HEK293 (cell line): ENCODE results near the gene RNF40.

ENCODE experiments used
- AEBP2 ChIP-seq: fragments of 450-650 bp; formaldehyde crosslinking; IDR thresholded peaks from 2 replicates; pipeline ENCODE4 v1.5.1; 2016; ENCODE audit warnings: missing biosample characterization, missing genetic modification characterization, borderline replicate concordance
- HOXA7 ChIP-seq: sonication (generic); formaldehyde crosslinking; IDR thresholded peaks from 2 replicates; pipeline ENCODE4 v1.8.1; 2022; ENCODE audit warnings: missing genetic modification reagents, borderline replicate concordance
- YY1 ChIP-seq: fragments of 450-650 bp; formaldehyde crosslinking; IDR thresholded peaks from 2 replicates; pipeline ENCODE4 v1.5.1; 2018; ENCODE audit warnings: missing biosample characterization, missing genetic modification characterization
- ZBTB21 ChIP-seq: fragments of 450-650 bp; formaldehyde crosslinking; IDR thresholded peaks from 2 replicates; pipeline ENCODE4 v1.5.1; 2017; ENCODE audit warnings: missing biosample characterization, missing genetic modification characterization
- ZNF394 ChIP-seq: fragments of 450-650 bp; formaldehyde crosslinking; IDR thresholded peaks from 2 replicates; pipeline ENCODE4 v1.5.1; 2016; ENCODE audit warnings: missing biosample characterization, missing genetic modification characterization, mild to moderate bottlenecking, moderate library complexity, borderline replicate concordance
- ZNF416 ChIP-seq: fragments of 450-650 bp; formaldehyde crosslinking; IDR thresholded peaks from 2 replicates; pipeline ENCODE4 v1.5.1; 2016; ENCODE audit warnings: missing biosample characterization, missing genetic modification characterization
- ZNF426 ChIP-seq: fragments of 450-650 bp; formaldehyde crosslinking; IDR thresholded peaks from 2 replicates; pipeline ENCODE4 v1.5.1; 2017; ENCODE audit warnings: missing biosample characterization, missing genetic modification characterization, mild to moderate bottlenecking, inconsistent platforms, moderate library complexity
- ZNF549 ChIP-seq: fragments of 450-650 bp; IDR thresholded peaks from 2 replicates; pipeline ENCODE4 v1.5.1; 2018; ENCODE audit warnings: missing biosample characterization, missing genetic modification characterization, mild to moderate bottlenecking, inconsistent platforms, moderate library complexity
- ZNF776 ChIP-seq: fragments of 450-650 bp; formaldehyde crosslinking; IDR thresholded peaks from 2 replicates; pipeline ENCODE4 v1.5.0; 2017; ENCODE audit warnings: missing biosample characterization, missing genetic modification characterization, borderline replicate concordance
- TF ChIP-seq, protein P1 (sequence below): fragments of 450-650 bp; formaldehyde crosslinking; IDR thresholded peaks from 2 replicates; pipeline ENCODE4 v1.5.1; 2016; ENCODE audit warnings: missing biosample characterization, missing genetic modification characterization
- TF ChIP-seq, protein P2 (sequence below): fragments of 450-650 bp; formaldehyde crosslinking; IDR thresholded peaks from 2 replicates; pipeline ENCODE4 v1.5.1; 2017; ENCODE audit warnings: missing biosample characterization, missing genetic modification characterization
- TF ChIP-seq, protein P3 (sequence below): fragments of 450-650 bp; formaldehyde crosslinking; IDR thresholded peaks from 2 replicates; pipeline ENCODE4 v1.5.1; 2016; ENCODE audit warnings: missing biosample characterization, missing genetic modification characterization
- TF ChIP-seq, protein P4 (sequence below): fragments of 450-650 bp; IDR thresholded peaks from 2 replicates; pipeline ENCODE4 v1.5.1; 2018; ENCODE audit warnings: missing biosample characterization, missing genetic modification characterization

GRCh38 chr16:30778549-30779244, 16.6 kb downstream of the RNF40 start:
- TF ChIP-seq ZNF394 (tag by site-specific recombination) (no peak), ZNF426 (tag by site-specific recombination) (no peak), ZNF776 (tag by site-specific recombination) (no peak), ZBTB21 (no peak), ZNF549 (tag by site-specific recombination) (no peak), YY1 (tag by site-specific recombination) (no peak), ZNF416 (tag by site-specific recombination) (no peak), HOXA7 (CRISPR knock-in tag) (no peak), AEBP2 (tag by site-specific recombination) (no peak)
- TF ChIP-seq, protein P1, sequence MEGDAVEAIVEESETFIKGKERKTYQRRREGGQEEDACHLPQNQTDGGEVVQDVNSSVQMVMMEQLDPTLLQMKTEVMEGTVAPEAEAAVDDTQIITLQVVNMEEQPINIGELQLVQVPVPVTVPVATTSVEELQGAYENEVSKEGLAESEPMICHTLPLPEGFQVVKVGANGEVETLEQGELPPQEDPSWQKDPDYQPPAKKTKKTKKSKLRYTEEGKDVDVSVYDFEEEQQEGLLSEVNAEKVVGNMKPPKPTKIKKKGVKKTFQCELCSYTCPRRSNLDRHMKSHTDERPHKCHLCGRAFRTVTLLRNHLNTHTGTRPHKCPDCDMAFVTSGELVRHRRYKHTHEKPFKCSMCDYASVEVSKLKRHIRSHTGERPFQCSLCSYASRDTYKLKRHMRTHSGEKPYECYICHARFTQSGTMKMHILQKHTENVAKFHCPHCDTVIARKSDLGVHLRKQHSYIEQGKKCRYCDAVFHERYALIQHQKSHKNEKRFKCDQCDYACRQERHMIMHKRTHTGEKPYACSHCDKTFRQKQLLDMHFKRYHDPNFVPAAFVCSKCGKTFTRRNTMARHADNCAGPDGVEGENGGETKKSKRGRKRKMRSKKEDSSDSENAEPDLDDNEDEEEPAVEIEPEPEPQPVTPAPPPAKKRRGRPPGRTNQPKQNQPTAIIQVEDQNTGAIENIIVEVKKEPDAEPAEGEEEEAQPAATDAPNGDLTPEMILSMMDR (tag by site-specific recombination) = no peak
- TF ChIP-seq, protein P2, sequence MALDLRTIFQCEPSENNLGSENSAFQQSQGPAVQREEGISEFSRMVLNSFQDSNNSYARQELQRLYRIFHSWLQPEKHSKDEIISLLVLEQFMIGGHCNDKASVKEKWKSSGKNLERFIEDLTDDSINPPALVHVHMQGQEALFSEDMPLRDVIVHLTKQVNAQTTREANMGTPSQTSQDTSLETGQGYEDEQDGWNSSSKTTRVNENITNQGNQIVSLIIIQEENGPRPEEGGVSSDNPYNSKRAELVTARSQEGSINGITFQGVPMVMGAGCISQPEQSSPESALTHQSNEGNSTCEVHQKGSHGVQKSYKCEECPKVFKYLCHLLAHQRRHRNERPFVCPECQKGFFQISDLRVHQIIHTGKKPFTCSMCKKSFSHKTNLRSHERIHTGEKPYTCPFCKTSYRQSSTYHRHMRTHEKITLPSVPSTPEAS (tag by site-specific recombination) = no peak
- TF ChIP-seq, protein P3, sequence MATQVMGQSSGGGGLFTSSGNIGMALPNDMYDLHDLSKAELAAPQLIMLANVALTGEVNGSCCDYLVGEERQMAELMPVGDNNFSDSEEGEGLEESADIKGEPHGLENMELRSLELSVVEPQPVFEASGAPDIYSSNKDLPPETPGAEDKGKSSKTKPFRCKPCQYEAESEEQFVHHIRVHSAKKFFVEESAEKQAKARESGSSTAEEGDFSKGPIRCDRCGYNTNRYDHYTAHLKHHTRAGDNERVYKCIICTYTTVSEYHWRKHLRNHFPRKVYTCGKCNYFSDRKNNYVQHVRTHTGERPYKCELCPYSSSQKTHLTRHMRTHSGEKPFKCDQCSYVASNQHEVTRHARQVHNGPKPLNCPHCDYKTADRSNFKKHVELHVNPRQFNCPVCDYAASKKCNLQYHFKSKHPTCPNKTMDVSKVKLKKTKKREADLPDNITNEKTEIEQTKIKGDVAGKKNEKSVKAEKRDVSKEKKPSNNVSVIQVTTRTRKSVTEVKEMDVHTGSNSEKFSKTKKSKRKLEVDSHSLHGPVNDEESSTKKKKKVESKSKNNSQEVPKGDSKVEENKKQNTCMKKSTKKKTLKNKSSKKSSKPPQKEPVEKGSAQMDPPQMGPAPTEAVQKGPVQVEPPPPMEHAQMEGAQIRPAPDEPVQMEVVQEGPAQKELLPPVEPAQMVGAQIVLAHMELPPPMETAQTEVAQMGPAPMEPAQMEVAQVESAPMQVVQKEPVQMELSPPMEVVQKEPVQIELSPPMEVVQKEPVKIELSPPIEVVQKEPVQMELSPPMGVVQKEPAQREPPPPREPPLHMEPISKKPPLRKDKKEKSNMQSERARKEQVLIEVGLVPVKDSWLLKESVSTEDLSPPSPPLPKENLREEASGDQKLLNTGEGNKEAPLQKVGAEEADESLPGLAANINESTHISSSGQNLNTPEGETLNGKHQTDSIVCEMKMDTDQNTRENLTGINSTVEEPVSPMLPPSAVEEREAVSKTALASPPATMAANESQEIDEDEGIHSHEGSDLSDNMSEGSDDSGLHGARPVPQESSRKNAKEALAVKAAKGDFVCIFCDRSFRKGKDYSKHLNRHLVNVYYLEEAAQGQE (tag by site-specific recombination) = no peak
- TF ChIP-seq, protein P4, sequence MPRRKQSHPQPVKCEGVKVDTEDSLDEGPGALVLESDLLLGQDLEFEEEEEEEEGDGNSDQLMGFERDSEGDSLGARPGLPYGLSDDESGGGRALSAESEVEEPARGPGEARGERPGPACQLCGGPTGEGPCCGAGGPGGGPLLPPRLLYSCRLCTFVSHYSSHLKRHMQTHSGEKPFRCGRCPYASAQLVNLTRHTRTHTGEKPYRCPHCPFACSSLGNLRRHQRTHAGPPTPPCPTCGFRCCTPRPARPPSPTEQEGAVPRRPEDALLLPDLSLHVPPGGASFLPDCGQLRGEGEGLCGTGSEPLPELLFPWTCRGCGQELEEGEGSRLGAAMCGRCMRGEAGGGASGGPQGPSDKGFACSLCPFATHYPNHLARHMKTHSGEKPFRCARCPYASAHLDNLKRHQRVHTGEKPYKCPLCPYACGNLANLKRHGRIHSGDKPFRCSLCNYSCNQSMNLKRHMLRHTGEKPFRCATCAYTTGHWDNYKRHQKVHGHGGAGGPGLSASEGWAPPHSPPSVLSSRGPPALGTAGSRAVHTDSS = no peak
